NCI-H2081 treated with DMSO at 0.1 percent for 48 hours (cell line): ENCODE data around the gene GNAI1.

ENCODE experiments used
- DNase-seq: peaks from one replicate; lab custom pipeline; 2025; lab: John Stamatoyannopoulos, UW

GNAI1 gene

GRCh38 chr7:80213814-80214213 is 79.2 kb downstream of the GNAI1 start:
- no peak for DNase-seq

GRCh38 chr7:80215734-80216133 is 81.1 kb downstream of the GNAI1 start:
- DNase-seq: no peak

- no peak for DNase-seq
Observed at GRCh38 chr7:80216996-80217842, 82.6 kb downstream of the GNAI1 start.

- no peak for DNase-seq
Observed at GRCh38 chr7:80218723-80219122, 84.1 kb downstream of the GNAI1 start.

- no peak for DNase-seq
Observed at GRCh38 chr7:80220022-80220634, 85.5 kb downstream of the GNAI1 start.

GRCh38 chr7:80224415-80224814 is 89.8 kb downstream of the GNAI1 start:
- DNase-seq: no peak

GRCh38 chr7:80225361-80225760 is 90.7 kb downstream of the GNAI1 start:
- no peak for DNase-seq

- DNase-seq: no peak
Observed at GRCh38 chr7:80226629-80227028, 92.0 kb downstream of the GNAI1 start.

GRCh38 chr7:80230327-80230726 is 95.7 kb downstream of the GNAI1 start:
- DNase-seq: no peak

- no peak for DNase-seq
Observed at GRCh38 chr7:80231707-80232106, 97.1 kb downstream of the GNAI1 start.

GRCh38 chr7:80232979-80233724 is 98.5 kb downstream of the GNAI1 start:
- DNase-seq: no peak

GRCh38 chr7:80235334-80235733 is 100.7 kb downstream of the GNAI1 start:
- DNase-seq: no peak

- no peak for DNase-seq
Observed at GRCh38 chr7:80236681-80237080, 102.0 kb downstream of the GNAI1 start.

- no peak for DNase-seq
Observed at GRCh38 chr7:80240265-80241025, 105.8 kb downstream of the GNAI1 start.

GRCh38 chr7:80241671-80242070 is 107.0 kb downstream of the GNAI1 start:
- no peak for DNase-seq

GRCh38 chr7:80243425-80243824 is 108.8 kb downstream of the GNAI1 start:
- DNase-seq: no peak

GRCh38 chr7:80244206-80244916 is 109.7 kb downstream of the GNAI1 start:
- no peak for DNase-seq

GRCh38 chr7:80247144-80247543 is 112.5 kb downstream of the GNAI1 start:
- DNase-seq: no peak

- DNase-seq: no peak
Observed at GRCh38 chr7:80247891-80248290, 113.3 kb downstream of the GNAI1 start.

GRCh38 chr7:80249184-80249583 is 114.6 kb downstream of the GNAI1 start:
- DNase-seq: no peak

- no peak for DNase-seq
Observed at GRCh38 chr7:80249619-80250295, 115.1 kb downstream of the GNAI1 start.
